GM18867 (cell line): ENCODE measurements around the gene TREML2.
"Not testable (repeated sequence)": the region's sequence is repeated elsewhere in the genome, so short reads cannot be mapped to it uniquely, and the experiment has no call there.

Experiments used
- ATAC-seq: cut with Tn5 transposase; IDR thresholded peaks from one replicate; pipeline ENCODE4 v1.9.1; 2021; ENCODE audit warnings: mild to moderate bottlenecking, moderate library complexity; ENCODE audit not compliant: unreplicated experiment

TREML2 gene, protein sequence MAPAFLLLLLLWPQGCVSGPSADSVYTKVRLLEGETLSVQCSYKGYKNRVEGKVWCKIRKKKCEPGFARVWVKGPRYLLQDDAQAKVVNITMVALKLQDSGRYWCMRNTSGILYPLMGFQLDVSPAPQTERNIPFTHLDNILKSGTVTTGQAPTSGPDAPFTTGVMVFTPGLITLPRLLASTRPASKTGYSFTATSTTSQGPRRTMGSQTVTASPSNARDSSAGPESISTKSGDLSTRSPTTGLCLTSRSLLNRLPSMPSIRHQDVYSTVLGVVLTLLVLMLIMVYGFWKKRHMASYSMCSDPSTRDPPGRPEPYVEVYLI

DNA sequence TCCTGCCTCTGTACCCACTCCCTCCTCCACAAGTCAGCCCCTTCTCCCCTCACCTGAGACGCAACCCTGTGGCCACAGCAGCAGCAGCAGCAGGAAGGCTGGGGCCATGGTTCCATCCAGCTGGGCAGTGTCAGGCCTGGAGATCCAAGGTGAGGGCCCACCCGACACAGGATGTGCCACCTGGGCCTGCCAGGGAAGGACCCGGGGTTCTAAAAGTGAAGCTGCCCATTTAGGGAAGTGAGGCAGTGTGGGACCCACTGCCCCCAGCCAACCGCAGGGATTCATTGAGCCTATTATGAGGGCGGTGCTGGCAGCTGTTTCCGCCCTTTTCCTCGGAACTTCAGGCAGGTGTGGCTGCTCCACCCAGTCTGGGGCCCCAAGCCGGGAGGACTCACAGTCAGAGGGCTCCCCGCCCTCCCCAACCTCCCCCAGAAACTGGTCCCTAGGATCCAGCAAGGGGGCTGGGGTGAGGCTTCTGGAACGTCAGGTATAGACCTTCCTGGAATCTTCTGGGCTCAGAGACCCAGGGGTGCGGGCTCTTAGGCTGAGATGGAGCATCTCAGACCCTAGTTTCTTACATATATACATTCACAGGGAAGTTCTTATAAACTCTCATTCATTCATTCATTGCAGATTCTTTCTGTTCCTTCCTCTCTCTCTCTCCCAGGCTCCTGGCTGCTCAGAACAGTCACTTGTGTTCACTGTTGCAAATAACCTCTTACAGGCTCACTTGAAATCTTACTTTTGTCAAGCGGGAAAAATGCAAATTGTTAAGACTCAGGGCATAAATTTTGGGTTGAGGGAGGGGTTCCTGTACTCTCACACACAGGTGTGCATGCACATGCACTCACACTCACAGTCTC, at the start of gene TREML2:
Gene TREML2, minus strand, starts transcription at position 249 of the 863 bp plus-strand sequence. Its CDS starts 141 bp downstream, at position 108.
- ATAC-seq, result no peak

DNA sequence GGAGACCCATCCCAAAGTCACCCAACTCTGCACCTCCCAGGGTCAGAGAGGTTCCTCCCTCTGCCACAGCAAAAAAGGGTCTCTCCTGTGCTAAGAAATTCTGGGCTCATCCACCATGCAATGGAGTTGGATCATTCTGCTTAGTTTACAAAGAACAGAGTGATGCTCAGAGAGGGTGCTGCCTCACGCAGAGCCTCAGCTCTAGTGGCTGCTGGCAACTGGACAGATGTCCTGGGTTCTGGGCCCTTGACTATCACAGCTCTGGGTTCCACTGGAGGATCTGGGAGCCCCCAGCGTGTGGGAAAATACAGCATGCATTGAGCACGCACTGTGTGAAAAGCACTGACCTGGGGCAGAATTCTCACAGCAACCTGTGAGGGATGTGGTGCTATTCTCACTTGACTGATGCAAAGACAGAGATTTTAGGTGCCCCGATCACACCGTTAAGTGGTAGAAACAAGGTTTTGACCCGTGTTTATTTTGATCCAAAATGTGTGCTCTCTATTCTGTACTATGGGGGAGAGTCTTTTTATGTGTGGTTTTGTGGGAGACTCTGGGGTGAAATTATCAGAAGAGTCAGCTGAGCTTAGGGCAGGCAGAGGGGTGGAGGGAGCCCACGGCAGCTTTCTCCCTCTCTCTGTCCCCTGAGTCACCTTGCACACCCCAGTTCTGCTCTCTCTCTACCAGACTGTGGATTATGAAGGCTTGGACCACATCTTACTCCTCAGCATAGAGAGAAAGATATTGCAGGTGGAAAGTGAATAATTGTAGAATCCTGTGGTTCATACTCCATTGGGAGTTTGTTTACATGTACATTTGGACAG, 47.1 kb upstream of the TREML2 start:
- no peak for ATAC-seq

DNA sequence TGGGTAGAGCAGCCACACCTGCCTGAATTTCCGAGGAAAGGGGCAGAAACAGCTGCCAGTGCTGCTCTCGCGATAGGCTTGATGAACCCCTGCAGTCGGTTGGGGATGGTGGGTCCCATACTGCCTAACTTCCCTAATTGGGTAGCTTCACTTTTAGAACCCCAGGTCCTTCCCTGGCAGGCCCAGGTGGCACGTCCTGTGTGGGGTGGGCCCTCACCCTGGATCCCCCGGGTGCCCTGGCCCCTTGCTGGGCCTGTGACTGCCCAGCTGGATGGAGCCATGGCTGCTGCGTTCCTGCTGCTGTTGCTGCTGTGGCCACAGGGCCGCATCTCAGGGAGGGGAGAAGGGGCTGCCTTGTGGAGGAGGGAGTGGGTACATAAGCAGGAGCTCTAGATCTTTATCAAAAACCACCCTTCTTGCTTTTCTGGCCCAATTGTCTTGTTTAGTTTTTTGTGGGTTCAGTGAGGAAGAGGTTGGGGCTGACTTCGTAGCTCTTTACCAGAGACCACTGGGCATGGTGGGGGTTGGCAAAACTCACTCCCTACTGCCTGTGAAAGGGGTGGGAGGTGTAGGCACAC, 46.4 kb upstream of the TREML2 start:
- no peak for ATAC-seq

DNA sequence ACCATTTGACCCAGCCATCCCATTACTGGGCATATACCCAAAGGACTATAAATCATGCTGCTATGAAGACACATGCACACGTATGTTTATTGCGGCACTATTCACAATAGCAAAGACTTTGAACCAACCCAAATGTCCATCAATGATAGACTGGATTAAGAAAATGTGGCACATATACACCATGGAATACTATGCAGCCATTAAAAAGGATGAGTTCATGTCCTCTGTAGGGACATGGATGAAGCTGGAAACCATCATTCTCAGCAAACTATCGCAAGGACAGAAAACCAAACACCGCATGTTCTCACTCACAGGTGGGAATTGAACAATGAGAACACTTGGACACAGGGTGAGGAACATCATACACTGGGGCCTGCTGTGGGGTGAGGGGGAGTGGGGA, 45.6 kb upstream of the TREML2 start:
- ATAC-seq, result not testable (repeated sequence)

DNA sequence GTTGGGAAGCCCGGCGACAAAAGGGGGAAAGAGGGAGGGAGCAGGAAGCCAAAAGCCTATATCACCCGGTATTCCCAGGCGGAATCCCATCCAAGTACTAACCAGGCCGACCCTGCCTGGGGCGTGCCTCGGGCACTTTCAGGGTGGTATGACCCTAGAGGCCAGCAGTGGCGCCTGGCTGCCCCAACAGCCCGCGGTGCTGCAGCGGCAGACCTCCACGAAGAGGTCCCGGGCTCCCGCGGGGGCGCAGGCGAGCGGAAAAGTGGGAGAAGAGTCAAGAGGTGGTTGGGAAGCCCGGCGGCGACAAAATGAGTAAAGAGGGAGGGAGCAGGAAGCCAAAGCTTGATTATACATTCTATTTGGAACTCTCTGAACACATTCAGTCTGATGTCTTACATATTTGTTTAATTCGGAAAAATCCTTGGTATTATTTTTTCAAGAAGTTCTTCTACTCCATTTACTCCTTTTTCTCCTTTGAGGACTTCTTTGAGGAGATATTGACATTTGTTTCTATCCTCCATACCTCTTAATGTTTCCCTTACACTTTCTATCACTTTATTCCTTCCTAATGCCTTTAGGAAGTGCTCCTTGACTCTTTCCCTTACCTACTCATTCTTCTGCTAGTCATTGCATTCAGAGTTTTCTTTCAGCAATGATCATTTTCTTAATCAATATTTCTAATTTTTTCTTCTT, 38.7 kb upstream of the TREML2 start:
- no peak for ATAC-seq

DNA sequence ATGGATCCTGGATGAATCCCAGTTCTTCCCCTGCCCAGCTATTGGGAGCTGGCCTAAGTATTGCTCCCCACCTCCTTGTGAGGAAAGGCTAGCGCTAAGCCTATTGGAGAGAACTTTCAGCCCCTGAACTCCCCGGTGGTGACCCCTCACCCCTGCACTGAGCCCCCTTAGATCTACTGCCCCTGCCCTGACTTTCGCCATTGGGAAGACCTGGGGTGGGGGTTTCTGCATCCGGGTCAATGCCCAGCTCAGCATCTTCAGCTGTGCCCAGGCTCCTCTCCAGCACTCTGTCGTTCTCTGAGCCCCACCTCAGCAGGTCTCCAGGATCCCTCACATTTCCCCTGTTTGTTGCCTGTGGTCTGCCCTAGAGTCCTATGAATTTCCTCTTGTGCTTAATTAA, 36.2 kb upstream of the TREML2 start:
- no peak for ATAC-seq

DNA sequence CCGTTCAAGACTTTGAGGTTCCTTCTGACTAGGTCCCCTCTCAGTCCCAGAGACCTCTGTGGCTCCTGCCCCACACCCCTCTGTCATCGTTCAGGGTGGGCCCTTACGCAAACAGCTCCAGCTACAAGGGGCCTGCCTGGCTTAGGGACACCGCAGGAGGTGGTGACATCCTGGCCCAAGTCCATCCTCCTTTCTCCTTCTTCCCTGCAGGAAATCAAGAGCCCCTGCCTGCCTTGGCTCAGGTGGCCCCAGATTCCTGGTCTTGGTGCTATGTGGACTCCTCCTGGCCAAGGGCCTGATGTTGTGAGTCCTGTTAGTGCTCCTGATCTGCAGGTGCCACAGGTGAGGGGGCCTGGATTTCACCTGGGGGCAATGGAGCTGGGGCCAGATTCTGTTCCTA, 35.3 kb upstream of the TREML2 start:
- no peak for ATAC-seq

DNA sequence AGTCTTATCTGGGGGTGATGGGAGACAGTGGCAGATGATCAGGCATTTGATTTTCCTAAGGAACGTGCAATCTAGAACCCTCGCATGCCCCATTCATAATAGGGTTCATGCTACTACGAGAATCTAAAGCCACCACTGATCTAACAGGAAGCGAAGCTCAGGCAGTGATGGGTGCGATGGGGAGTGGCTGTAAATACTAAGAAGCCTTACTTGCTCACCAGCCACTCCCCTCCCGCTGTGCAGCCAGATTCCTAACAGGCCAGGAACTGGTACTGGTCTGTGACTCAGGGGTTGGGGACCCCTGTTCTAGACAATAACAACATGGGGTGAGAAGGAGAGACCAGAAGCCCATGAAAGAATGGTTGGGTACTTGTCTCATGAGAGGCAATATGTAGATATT, 31.7 kb upstream of the TREML2 start:
- no peak for ATAC-seq

DNA sequence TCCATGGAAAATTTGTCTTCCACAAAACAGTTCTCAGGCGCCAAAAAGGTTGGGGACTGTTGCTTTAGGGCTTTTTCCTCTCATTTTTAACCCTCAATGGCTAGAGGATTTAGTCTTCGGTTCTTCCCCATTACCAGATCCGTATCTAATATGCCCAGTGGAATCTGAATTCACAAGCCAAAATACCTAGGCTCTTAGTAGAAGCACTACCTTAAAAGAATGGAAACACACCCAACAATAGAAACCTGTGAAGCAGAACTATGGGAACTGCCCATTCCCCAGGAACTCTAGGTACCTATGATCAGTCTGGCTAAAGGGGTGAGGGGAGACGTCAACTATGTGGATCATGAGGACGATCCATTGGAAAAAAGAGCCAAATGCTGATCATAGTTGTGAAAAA, 30.3 kb upstream of the TREML2 start:
- no peak for ATAC-seq

DNA sequence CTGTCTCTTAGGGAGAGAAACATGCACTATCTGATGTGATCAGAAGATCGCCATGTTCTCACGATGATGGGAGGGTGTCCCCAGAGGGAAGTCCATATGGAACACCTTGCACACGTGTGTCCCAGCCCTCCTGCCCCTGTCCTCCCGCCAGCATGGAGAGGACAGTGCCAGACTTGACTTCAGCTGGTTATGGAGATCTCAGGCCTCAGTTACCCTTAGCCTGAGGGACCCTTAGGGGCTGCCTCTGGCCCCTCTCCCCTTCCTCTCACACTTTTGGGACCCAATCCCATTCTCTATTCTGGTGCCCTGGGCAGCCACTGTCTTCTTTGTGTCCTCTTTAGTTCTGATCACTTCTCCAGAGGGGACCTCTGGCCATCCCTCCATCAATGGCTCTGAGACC, 28.8 kb upstream of the TREML2 start:
- no peak for ATAC-seq

DNA sequence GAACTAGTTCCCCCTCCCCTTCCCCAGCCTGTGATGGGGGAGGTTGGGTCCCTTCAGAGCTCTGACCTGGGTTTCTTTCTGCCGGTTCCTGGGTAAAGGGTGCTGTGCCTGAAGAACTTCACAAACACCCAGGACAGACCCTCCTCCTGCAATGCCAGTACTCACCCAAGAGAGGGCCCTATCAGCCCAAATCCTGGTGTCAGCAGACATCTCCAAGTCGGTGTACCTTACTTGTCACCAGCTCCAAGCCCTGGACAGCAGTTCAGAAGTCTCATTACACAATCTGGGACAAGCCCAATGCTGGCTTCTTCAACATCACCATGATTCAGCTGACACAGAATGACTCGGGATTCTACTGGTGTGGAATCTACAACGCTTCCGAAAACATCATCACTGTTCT, 27.7 kb upstream of the TREML2 start:
- no peak for ATAC-seq

DNA sequence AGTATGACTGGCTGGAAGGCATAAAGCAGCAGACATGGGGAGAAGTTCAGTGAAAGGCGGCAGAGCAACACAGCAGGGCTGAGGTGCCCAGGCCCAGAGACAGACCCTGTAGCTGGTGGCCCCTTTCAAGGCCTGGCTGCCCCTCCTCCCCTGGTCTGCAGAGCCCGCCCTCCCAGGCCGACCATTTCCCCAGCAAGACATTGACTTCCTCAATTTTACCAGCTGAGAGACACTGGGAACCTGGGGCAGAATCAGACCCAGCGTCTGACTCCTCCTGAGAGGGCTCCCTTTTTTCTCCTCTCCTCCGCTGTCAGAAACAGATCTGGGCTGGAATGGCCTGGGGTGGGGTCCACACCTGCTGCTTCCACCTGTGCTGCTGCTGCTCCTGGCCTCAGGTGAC, 27.1 kb upstream of the TREML2 start, which contains the start of gene TREML4:
Gene TREML4, plus strand, starts transcription at position 254 of the 400 bp plus-strand sequence. Its CDS starts 79 bp downstream, at position 333.
- ATAC-seq, result no peak

DNA sequence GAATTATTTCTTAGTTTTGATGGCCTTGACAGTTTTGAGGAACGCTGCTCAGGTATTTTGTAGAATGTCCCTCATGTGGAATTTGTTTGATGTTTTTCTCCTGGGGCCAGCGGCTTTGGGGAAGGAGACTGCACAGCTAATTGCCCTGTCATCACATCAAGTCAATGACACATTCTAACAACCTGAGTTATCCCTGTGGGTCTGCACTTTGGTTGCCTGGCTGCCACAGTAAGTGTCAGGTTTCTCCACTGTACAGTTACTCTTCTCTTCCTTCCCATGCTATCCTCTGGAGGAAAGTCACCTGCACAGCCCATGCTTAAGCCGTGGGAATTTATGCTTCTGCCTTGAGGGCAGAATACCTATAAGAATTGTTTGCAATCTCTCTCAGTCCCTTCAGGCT, 25.8 kb upstream of the TREML2 start:
- no peak for ATAC-seq

DNA sequence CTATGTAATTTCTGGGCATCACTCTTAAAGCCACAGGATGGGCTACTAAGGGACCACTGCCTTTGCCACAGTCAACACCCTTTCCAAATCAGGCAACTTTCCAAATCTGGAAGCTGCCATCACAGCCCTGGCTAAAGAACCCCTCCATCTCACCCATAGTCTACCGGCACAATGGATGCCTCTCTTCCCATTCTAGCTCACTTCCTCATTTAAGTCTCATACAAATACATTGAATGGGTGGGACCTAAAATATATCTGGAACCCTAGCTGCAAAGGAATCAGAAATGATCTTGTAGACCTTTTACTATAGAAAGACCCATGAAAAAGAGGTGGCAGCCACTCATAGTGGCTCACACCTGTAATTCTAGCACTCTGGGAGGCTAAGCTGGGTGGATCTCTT, 23.9 kb upstream of the TREML2 start:
- no peak for ATAC-seq

DNA sequence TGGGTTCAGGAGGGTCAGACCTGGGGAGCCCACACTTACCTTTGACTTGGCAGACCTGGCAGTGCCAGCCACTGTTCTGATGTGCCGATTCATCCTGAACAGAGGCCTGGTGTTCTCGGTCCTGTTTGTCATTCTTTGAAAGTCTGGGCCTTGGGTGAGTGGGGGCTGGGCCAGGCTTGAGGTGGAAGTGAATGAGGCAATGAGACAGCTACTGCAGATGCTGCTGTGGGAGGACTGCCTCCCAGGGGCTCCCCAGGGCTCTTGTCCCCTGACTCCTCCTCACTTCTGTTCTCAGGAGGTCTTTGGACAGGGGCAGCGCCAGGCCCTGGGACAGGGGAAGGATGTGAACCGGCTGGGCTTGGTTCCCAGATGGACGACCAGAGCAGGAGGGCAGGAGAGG, 21.6 kb upstream of the TREML2 start:
- ATAC-seq, result no peak

DNA sequence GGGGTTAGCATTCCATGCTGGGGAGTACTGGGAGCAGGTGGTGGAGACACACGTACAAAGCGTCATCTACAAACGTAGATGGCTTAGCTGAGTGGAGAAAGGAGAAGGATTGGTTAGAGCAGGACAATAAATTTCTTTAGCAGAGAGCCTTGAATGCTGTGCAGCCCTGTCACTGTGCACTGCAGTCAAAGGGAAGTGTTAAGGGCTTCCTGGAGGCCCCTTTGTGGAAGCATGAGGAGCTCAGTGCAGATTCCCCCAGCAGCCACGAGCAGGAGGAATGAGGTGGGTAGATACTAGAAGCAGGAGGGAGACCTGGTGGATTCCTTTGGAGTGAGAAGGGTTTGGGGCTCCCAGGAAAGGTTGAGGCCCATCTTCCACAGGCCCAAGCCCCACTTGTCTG, 21.1 kb upstream of the TREML2 start:
- ATAC-seq, result no peak

DNA sequence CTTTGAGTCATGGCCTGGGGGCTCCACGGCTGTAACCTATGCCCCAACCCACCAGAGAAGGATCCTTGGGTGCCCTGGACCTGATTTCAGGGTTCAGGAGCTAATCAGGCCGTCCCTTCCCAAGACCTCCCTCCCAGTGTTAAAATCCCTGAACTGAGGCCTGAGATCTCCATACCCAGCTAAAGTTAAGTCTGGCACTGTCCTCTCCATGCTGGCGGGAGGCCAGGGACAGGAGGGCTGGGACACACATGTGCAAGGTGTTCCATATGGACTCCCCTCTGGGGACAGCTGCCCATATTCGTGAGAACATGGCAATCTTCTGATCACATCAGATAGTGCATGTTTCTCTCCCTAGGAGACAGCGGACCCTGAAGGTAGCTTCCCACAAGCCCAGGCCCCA, 15.7 kb upstream of the TREML2 start:
- no peak for ATAC-seq

DNA sequence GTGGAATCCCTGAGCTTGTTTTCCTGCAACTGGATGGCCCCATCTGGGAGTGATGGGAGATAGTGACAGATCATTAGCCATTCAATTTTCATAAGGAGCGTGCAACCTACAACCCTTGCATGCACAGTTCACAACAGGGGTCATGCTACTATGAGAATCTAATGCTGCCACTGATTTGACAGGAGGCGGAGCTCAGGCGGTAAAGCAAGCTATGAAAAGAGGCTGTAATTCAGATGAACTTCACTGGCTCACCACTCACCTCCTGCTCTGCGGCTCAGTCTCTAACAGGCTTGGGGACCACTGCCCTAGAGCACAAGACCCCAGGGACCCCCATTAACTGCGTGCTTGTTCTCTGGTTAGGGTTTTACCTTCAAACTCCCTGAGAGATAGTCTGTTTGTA, 14.8 kb upstream of the TREML2 start:
- ATAC-seq, result no peak

DNA sequence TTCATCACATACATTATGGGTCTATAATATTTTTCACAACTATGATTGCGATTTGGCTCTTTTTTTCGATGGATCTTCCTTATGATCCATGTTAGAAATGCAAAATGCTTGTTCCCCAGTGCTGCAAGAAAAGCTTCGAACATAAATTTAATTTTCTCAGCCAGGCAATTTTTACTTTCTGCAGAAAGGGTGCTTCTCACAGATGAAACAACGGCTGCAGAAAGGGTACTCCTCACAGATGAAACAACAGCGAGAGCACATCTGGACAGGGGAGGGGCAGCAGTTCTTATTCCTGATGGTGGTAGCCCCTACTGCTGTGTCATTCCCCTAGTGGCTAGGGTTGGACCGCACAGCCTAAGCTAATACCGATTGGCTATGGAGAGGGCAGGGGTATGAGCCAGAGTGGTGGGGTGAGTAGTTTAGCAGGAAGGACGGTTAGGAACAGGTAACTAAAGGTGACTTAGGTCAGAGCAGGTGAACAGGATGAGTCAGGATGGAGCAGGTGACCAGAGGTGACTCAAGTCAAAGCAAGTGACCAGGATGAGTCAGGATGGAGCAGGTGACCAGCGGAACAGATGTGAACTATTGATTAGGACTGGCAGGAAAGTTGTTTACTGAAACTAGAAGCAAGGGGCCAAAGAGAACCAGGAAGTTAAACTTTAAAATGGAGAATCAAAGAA, 13.8 kb upstream of the TREML2 start:
- ATAC-seq, result no peak
